AG09309 (cell line): ENCODE measurements around the gene GSX2.

ENCODE experiments used
- DNase-seq: peaks from one replicate; pipeline ENCODE4 v3.0.0-alpha.2; 2010; ENCODE audit warnings: low read depth
- H3K4me3 ChIP-seq: 2 replicates; pipeline ENCODE4 v1.5.1; 2011; ENCODE audit warnings: mild to moderate bottlenecking, low read depth, low read length, moderate library complexity; ENCODE audit not compliant: control insufficient read depth
- TF ChIP-seq, protein P1 (sequence below): IDR thresholded peaks from 2 replicates; pipeline ENCODE4 v1.5.1; 2011; ENCODE audit warnings: mild to moderate bottlenecking, low read depth, low read length, inconsistent platforms; ENCODE audit not compliant: insufficient read depth, control insufficient read depth; ENCODE audit errors: missing control alignments

Gene GSX2

DNA sequence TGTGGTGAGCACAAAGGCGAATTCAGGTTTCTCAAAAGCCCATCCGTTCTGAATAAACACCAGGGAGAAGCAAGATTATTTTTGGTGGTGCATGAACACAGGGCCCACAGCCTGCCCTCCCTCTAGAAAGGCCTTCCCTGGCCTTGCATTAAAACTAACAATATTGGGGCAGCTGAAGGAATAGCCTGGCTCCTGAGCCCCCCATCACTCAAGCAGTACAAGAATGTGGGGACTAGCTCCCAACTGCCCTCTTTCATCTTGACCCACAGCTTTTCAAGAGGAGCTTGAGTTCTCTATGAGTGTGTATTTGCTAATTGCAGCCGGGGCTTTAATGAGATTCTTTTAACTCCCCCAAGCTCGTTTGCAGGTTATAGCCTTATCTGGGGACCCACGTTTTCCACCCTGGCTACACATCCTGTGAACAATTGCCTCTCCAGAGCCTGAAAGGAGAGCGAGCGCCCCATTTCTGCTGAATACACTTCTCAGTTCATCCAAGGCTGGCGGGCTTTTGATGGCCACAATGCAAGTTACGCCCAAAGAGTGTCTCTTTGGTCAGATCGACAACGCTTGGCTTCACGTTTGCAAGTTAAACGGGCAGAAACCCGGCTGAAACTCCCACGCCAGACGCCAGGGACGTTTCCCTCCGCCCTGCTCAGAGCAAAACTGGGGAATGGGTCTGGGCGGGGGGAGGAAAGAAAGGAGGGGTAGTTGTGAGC, 4.7 kb upstream of the GSX2 start:
- TF ChIP-seq, protein P1, sequence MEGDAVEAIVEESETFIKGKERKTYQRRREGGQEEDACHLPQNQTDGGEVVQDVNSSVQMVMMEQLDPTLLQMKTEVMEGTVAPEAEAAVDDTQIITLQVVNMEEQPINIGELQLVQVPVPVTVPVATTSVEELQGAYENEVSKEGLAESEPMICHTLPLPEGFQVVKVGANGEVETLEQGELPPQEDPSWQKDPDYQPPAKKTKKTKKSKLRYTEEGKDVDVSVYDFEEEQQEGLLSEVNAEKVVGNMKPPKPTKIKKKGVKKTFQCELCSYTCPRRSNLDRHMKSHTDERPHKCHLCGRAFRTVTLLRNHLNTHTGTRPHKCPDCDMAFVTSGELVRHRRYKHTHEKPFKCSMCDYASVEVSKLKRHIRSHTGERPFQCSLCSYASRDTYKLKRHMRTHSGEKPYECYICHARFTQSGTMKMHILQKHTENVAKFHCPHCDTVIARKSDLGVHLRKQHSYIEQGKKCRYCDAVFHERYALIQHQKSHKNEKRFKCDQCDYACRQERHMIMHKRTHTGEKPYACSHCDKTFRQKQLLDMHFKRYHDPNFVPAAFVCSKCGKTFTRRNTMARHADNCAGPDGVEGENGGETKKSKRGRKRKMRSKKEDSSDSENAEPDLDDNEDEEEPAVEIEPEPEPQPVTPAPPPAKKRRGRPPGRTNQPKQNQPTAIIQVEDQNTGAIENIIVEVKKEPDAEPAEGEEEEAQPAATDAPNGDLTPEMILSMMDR: no peak
- no peak overlapping the region for H3K4me3 ChIP-seq
- DNase-seq: no peak

- no peak for DNase-seq
- TF ChIP-seq, protein P1: no peak
- H3K4me3 ChIP-seq: no peak overlapping the region
These were observed 3.5 kb upstream of the GSX2 start for GRCh38 chr4:54096295-54096962.

DNA sequence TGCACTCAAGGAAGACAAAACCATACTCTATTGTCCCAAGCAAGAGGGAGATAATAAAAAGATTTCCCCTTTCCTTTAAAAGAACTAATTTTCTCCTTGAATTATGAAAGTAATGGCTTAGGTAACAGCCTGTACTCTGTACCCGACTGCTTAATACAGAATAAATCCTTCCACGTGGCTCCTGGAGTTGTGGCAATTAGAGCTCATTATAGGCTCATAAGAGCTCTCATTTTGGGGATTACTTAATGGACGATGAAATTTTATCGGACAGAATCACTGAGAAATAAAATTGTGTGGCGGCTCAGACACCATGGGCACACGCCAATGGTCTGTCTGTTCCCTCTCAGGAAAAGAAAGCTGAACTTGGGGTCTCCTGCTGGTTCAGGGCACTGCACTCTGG, 2.8 kb upstream of the GSX2 start:
- no peak for DNase-seq
- TF ChIP-seq, protein P1: no peak
- H3K4me3 ChIP-seq: no peak overlapping the region

GRCh38 chr4:54098375-54098774, 1.6 kb upstream of the GSX2 start:
- no peak for DNase-seq
- TF ChIP-seq, protein P1: no peak
- no peak overlapping the region for H3K4me3 ChIP-seq

DNA sequence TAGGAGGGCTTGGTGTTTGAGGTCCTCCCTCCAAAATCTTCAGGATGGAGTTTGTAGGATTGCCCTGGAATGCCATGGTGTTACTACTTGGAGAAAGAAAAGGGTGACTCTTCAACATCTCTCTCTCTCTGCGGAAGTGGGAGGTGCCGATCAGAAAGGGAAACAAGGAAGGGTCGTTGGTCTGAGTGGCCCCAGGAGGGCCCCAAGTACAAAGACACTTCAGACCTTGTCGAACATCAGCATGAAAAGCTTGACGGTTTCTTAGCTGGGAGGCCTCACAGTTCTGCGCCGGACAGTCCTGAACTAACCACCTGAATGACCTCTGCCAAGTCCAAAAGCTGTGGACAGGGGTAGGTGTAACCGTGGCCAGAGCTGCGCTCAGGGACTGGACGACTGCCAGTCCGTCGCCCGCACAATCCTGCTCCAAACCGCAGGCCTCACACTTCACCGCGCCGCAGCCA, 646 bp upstream of the GSX2 start:
- no peak for DNase-seq
- H3K4me3 ChIP-seq: peak overlapping the region; percentile 47; the same call in 1 of the 2 replicates
- TF ChIP-seq, protein P1: no peak

DNA sequence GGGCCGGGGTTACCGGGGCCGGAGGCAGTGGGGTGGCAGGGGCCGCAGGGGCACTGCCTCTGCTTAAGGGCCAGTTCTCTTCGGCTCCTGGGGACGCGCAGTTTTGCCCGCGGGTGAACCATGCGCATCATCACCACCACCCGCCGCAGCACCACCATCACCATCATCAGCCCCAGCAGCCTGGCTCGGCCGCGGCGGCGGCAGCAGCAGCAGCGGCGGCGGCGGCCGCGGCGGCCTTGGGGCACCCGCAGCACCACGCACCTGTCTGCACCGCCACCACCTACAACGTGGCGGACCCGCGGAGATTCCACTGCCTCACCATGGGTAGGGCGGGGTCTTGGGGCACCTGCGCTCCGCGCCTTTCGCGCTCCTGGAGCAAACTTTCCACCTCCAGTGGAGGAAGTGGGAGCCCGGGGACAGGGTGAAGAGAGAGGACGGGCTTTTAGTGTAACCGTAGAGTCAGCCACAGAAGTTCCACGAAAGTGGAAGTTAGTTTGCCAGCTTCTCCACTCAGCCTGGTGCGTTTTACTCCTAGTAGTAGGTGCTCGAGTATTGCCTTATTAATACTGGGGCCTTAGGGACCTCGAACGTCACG, 729 bp downstream of the GSX2 start:
- no peak for DNase-seq
- H3K4me3 ChIP-seq: peak overlapping the region; percentile 47
- TF ChIP-seq, protein P1: no peak
